WTC11 (cell line): ENCODE results near the gene VTI1A. TPM values are rescaled to one million over a fixed set of nuclear protein-coding genes. Genes with fewer than 3 reads are reported as not detected.

Experiments used
- ATAC-seq: fragments of 200-7000 bp; cut with Tn5 transposase; 2 replicates; pipeline ENCODE4 v1.10.0; 2021; ENCODE audit warnings: mild to moderate bottlenecking, moderate library complexity
- CTCF ChIA-PET: fragments of 300-600 bp; sonication (Branson Sonifier 250); formaldehyde crosslinking; loops from one replicate; lab custom pipeline; 2021; ENCODE audit warnings: antibody characterized with exemption; lab: Charles Lee
- POLR2A ChIA-PET: fragments of 350-600 bp; sonication (Branson Sonifier 250); formaldehyde crosslinking; loops from one replicate; lab custom pipeline; 2021; ENCODE audit warnings: antibody characterized with exemption; lab: Charles Lee
- DNase-seq: peaks from one replicate; pipeline ENCODE4 v3.0.0; 2021; ENCODE audit warnings: low spot score
- H3K27ac Mint-ChIP-seq: 2 replicates; pipeline ENCODE4 v1.8.0; 2021; ENCODE audit warnings: mixed read lengths
- H3K27me3 Mint-ChIP-seq: 2 replicates; pipeline ENCODE4 v1.8.0; 2021; ENCODE audit warnings: low read depth, mild to moderate bottlenecking, moderate library complexity, mixed read lengths
- H3K36me3 Mint-ChIP-seq: 2 replicates; pipeline ENCODE4 v1.8.0; 2021; ENCODE audit warnings: mixed read lengths
- H3K4me1 Mint-ChIP-seq: 2 replicates; pipeline ENCODE4 v1.8.0; 2022; ENCODE audit warnings: mixed read lengths
- H3K4me3 Mint-ChIP-seq: 2 replicates; pipeline ENCODE4 v1.8.0; 2021; ENCODE audit warnings: mild to moderate bottlenecking, moderate library complexity, mixed read lengths
- H3K9me3 Mint-ChIP-seq: 2 replicates; pipeline ENCODE4 v1.8.0; 2021; ENCODE audit warnings: mixed read lengths
- ATF1 ChIP-seq: sonication (generic); formaldehyde crosslinking; IDR thresholded peaks from 2 replicates; pipeline ENCODE4 v1.8.1; 2023; ENCODE audit warnings: mild to moderate bottlenecking, moderate library complexity, missing genetic modification reagents
- CBFB ChIP-seq: sonication (generic); formaldehyde crosslinking; IDR thresholded peaks from 2 replicates; pipeline ENCODE4 v1.8.1; 2022; ENCODE audit warnings: mild to moderate bottlenecking, low read depth, missing genetic modification reagents
- CREB1 ChIP-seq: sonication (generic); formaldehyde crosslinking; IDR thresholded peaks from 2 replicates; pipeline ENCODE4 v1.8.0; 2023; ENCODE audit warnings: mild to moderate bottlenecking, missing genetic modification reagents
- HMGA2 ChIP-seq: fragments of 250-450 bp; sonication (Bioruptor Pico); IDR thresholded peaks from 2 replicates; pipeline ENCODE4 v1.4.0; 2021; ENCODE audit warnings: mild to moderate bottlenecking, moderate library complexity
- MYBL2 ChIP-seq: sonication (generic); formaldehyde crosslinking; IDR thresholded peaks from 2 replicates; pipeline ENCODE4 v1.8.1; 2023; ENCODE audit warnings: mild to moderate bottlenecking, moderate library complexity, missing genetic modification reagents
- NFATC4 ChIP-seq: fragments of 250-450 bp; sonication (Bioruptor Pico); IDR thresholded peaks from 2 replicates; pipeline ENCODE4 v1.9.0; 2021; ENCODE audit warnings: mild to moderate bottlenecking
- NFE2L1 ChIP-seq: sonication (generic); formaldehyde crosslinking; IDR thresholded peaks from 2 replicates; pipeline ENCODE4 v1.8.1; 2023; ENCODE audit warnings: missing genetic modification reagents
- NR1H2 ChIP-seq: sonication (generic); formaldehyde crosslinking; IDR thresholded peaks from 2 replicates; pipeline ENCODE4 v1.9.0; 2021; ENCODE audit warnings: mild to moderate bottlenecking, moderate library complexity, missing genetic modification reagents
- SMAD3 ChIP-seq: sonication (generic); formaldehyde crosslinking; IDR thresholded peaks from 2 replicates; pipeline ENCODE4 v1.8.0; 2022; ENCODE audit warnings: missing genetic modification reagents, mild to moderate bottlenecking, borderline replicate concordance
- SMAD4 ChIP-seq: sonication (generic); formaldehyde crosslinking; IDR thresholded peaks from 2 replicates; pipeline ENCODE4 v1.8.0; 2022; ENCODE audit warnings: mild to moderate bottlenecking, missing genetic modification reagents
- ZBTB21 ChIP-seq: sonication (generic); formaldehyde crosslinking; IDR thresholded peaks from 2 replicates; pipeline ENCODE4 v1.8.1; 2023; ENCODE audit warnings: mild to moderate bottlenecking, missing genetic modification reagents, borderline replicate concordance
- ZNF263 ChIP-seq: sonication (generic); formaldehyde crosslinking; IDR thresholded peaks from 2 replicates; pipeline ENCODE4 v1.8.1; 2022; ENCODE audit warnings: low read depth, mild to moderate bottlenecking, moderate library complexity, missing genetic modification reagents
- ZNF396 ChIP-seq: fragments of 250-450 bp; sonication (Bioruptor Pico); IDR thresholded peaks from 2 replicates; pipeline ENCODE4 v1.8.0; 2021; ENCODE audit warnings: mild to moderate bottlenecking, moderate library complexity, borderline replicate concordance
- total RNA-seq: library from RNA; stranded (reverse); gene quantifications from 3 replicates; pipeline ENCODE4 v1.2.3, GENCODE V29; 2021
- TF ChIP-seq, protein P1 (sequence below): fragments of 200-600 bp; IDR thresholded peaks from 2 replicates; pipeline ENCODE4 v1.8.0; 2022; ENCODE audit warnings: antibody characterized with exemption
- TF ChIP-seq, protein P2 (sequence below): sonication (generic); formaldehyde crosslinking; IDR thresholded peaks from 2 replicates; pipeline ENCODE4 v1.8.0; 2023; ENCODE audit warnings: missing genetic modification reagents
- TF ChIP-seq, protein P3 (sequence below): sonication (generic); formaldehyde crosslinking; IDR thresholded peaks from 2 replicates; pipeline ENCODE4 v1.8.1; 2022; ENCODE audit warnings: mild to moderate bottlenecking, missing genetic modification reagents, moderate library complexity, borderline replicate concordance
- TF ChIP-seq, protein P4 (sequence below): sonication (generic); formaldehyde crosslinking; IDR thresholded peaks from 2 replicates; pipeline ENCODE4 v1.8.0; 2022; ENCODE audit warnings: mild to moderate bottlenecking, missing genetic modification reagents
- TF ChIP-seq, protein P5 (sequence below): sonication (generic); formaldehyde crosslinking; IDR thresholded peaks from 2 replicates; pipeline ENCODE4 v1.8.1; 2022; ENCODE audit warnings: low read depth, mild to moderate bottlenecking, moderate library complexity, missing genetic modification reagents, borderline replicate concordance
- TF ChIP-seq, protein P6 (sequence below): fragments of 250-450 bp; sonication (Bioruptor Pico); IDR thresholded peaks from 2 replicates; pipeline ENCODE4 v1.9.0; 2021; ENCODE audit warnings: mild to moderate bottlenecking

The VTI1A gene
- total RNA-seq, 1 experiment from 2014 or later: 20.1 TPM

DNA sequence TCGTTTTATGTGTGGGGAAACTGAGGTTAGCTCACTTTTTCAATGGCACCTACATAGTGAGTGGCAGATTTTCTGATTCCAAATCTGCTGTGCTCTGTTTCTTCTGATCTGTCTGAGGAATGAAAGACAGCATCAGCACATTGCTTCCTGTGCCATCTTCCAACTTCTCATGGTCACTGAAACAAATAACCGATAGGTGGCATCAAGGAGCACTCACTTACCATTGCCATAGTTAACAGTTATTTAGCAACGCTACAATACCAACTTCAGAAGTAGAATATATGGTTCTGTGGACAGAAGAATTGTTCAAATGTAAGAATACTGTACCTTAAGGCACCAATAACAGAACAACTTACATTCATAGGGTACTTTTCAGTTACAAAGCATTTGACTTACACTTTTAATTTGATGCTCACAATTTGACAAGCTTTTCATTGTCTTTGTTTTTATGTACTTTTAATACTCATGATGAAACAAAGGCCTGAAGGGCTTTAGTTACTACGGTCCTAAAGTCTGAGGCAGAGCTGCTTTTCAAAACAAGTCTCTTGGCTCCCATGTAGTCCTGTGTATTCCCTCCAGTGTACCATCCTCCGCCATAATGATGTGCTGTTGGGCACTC lies 274.2 kb downstream of the VTI1A start:
- ChIA-PET CTCF (interaction anchor here (0.6 to 1.5 kb wide), 5 partner anchors 9 to 665 kb away, joined by 3 to 4 read pairs (median 3); no protein-coding TSS in a partner anchor), POLR2A (no interaction called here)
- H3K36me3 Mint-ChIP-seq: no peaks in the 10 kb centered on the region
- no peaks in the 10 kb centered on the region for H3K27me3 Mint-ChIP-seq
- DNase-seq (no peak), ATAC-seq (peak; percentile 72)
- H3K4me1 Mint-ChIP-seq: peaks cover 76% of the 10 kb centered on the region
- H3K4me3 Mint-ChIP-seq: no peak overlapping the region
- H3K27ac Mint-ChIP-seq: no peak overlapping the region
- no peaks in the 10 kb centered on the region for H3K9me3 Mint-ChIP-seq
- TF ChIP-seq, protein P1, sequence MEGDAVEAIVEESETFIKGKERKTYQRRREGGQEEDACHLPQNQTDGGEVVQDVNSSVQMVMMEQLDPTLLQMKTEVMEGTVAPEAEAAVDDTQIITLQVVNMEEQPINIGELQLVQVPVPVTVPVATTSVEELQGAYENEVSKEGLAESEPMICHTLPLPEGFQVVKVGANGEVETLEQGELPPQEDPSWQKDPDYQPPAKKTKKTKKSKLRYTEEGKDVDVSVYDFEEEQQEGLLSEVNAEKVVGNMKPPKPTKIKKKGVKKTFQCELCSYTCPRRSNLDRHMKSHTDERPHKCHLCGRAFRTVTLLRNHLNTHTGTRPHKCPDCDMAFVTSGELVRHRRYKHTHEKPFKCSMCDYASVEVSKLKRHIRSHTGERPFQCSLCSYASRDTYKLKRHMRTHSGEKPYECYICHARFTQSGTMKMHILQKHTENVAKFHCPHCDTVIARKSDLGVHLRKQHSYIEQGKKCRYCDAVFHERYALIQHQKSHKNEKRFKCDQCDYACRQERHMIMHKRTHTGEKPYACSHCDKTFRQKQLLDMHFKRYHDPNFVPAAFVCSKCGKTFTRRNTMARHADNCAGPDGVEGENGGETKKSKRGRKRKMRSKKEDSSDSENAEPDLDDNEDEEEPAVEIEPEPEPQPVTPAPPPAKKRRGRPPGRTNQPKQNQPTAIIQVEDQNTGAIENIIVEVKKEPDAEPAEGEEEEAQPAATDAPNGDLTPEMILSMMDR: peak; percentile 56; the same call in 1 of the 2 replicates
- no peak for TF ChIP-seq MYBL2 (CRISPR knock-in tag)

DNA sequence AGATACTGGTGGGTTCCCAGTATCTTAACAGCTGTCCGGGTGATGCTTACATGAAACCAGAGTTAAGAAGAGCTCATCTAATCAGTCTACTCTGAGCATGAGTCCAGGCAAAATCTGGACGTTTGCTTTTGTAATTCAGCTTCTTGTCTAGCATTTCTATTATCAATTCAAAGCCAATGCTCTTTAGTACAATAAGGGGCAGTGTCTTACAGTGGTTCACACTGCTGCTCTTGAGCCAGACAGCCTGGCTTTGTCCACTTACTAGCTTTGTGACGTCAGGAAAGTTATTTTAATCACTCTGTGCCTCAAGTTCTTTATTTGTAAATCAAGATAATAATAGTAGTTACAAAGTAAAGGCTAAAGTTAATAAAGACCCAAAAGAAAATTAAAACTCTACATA lies 275.7 kb downstream of the VTI1A start:
- Mint-ChIP-seq H3K4me1 (peaks cover 73% of the 10 kb centered on the region), H3K27me3 (no peaks in the 10 kb centered on the region), H3K36me3 (no peaks in the 10 kb centered on the region), H3K27ac (no peak overlapping the region), H3K9me3 (no peaks in the 10 kb centered on the region), H3K4me3 (no peak overlapping the region)
- TF ChIP-seq ZNF396 (no peak), SMAD4 (CRISPR knock-in tag) (no peak), CREB1 (no peak), HMGA2 (no peak), NFE2L1 (CRISPR knock-in tag) (no peak), ZBTB21 (no peak)
- TF ChIP-seq, protein P2, sequence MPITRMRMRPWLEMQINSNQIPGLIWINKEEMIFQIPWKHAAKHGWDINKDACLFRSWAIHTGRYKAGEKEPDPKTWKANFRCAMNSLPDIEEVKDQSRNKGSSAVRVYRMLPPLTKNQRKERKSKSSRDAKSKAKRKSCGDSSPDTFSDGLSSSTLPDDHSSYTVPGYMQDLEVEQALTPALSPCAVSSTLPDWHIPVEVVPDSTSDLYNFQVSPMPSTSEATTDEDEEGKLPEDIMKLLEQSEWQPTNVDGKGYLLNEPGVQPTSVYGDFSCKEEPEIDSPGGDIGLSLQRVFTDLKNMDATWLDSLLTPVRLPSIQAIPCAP: no peak
- TF ChIP-seq, protein P3, sequence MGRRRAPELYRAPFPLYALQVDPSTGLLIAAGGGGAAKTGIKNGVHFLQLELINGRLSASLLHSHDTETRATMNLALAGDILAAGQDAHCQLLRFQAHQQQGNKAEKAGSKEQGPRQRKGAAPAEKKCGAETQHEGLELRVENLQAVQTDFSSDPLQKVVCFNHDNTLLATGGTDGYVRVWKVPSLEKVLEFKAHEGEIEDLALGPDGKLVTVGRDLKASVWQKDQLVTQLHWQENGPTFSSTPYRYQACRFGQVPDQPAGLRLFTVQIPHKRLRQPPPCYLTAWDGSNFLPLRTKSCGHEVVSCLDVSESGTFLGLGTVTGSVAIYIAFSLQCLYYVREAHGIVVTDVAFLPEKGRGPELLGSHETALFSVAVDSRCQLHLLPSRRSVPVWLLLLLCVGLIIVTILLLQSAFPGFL: no peak
- ChIA-PET POLR2A (no interaction called here), CTCF (no interaction called here)
- no peak for ATAC-seq
- no peak for DNase-seq

DNA sequence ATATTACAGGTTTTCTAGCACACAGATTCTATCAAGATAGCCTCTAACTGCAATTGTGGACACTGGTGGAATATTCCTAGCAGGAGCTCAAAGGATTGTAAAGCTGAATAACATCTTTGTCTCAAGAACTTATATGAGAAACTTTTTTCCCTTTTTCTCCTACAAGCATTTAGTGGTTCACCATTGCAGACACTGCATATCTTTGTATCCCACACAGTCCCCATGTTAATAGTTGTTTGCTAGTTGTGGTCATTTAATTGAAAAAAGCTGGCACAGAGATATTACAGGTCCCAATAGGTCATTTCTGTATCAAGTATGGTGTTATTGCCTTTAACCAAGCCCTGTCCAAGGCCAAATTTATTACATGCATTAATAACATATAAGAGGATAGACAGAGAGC lies 276.9 kb downstream of the VTI1A start:
- no peaks in the 10 kb centered on the region for H3K9me3 Mint-ChIP-seq
- no peaks in the 10 kb centered on the region for H3K36me3 Mint-ChIP-seq
- ChIA-PET CTCF (interaction anchor here (0.6 kb wide), 1 partner anchor 162 kb away, joined by 3 read pairs; no protein-coding TSS in a partner anchor), POLR2A (no interaction called here)
- peaks cover 73% of the 10 kb centered on the region for H3K4me1 Mint-ChIP-seq
- no peak for DNase-seq
- no peaks in the 10 kb centered on the region for H3K27me3 Mint-ChIP-seq
- H3K4me3 Mint-ChIP-seq: no peak overlapping the region
- H3K27ac Mint-ChIP-seq: no peak overlapping the region
- no peak for ATAC-seq
- TF ChIP-seq, protein P4, sequence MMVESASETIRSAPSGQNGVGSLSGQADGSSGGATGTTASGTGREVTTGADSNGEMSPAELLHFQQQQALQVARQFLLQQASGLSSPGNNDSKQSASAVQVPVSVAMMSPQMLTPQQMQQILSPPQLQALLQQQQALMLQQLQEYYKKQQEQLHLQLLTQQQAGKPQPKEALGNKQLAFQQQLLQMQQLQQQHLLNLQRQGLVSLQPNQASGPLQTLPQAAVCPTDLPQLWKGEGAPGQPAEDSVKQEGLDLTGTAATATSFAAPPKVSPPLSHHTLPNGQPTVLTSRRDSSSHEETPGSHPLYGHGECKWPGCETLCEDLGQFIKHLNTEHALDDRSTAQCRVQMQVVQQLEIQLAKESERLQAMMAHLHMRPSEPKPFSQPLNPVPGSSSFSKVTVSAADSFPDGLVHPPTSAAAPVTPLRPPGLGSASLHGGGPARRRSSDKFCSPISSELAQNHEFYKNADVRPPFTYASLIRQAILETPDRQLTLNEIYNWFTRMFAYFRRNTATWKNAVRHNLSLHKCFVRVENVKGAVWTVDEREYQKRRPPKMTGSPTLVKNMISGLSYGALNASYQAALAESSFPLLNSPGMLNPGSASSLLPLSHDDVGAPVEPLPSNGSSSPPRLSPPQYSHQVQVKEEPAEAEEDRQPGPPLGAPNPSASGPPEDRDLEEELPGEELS (CRISPR knock-in tag): no peak
- TF ChIP-seq, protein P5, sequence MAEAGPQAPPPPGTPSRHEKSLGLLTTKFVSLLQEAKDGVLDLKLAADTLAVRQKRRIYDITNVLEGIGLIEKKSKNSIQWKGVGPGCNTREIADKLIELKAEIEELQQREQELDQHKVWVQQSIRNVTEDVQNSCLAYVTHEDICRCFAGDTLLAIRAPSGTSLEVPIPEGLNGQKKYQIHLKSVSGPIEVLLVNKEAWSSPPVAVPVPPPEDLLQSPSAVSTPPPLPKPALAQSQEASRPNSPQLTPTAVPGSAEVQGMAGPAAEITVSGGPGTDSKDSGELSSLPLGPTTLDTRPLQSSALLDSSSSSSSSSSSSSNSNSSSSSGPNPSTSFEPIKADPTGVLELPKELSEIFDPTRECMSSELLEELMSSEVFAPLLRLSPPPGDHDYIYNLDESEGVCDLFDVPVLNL: no peak
- TF ChIP-seq NR1H2 (CRISPR knock-in tag) (no peak), MYBL2 (CRISPR knock-in tag) (no peak), ZNF263 (no peak), SMAD3 (CRISPR knock-in tag) (no peak), CBFB (no peak), ATF1 (CRISPR knock-in tag) (no peak), NFATC4 (CRISPR knock-in tag) (no peak)
- TF ChIP-seq, protein P1: no peak
- TF ChIP-seq, protein P6, sequence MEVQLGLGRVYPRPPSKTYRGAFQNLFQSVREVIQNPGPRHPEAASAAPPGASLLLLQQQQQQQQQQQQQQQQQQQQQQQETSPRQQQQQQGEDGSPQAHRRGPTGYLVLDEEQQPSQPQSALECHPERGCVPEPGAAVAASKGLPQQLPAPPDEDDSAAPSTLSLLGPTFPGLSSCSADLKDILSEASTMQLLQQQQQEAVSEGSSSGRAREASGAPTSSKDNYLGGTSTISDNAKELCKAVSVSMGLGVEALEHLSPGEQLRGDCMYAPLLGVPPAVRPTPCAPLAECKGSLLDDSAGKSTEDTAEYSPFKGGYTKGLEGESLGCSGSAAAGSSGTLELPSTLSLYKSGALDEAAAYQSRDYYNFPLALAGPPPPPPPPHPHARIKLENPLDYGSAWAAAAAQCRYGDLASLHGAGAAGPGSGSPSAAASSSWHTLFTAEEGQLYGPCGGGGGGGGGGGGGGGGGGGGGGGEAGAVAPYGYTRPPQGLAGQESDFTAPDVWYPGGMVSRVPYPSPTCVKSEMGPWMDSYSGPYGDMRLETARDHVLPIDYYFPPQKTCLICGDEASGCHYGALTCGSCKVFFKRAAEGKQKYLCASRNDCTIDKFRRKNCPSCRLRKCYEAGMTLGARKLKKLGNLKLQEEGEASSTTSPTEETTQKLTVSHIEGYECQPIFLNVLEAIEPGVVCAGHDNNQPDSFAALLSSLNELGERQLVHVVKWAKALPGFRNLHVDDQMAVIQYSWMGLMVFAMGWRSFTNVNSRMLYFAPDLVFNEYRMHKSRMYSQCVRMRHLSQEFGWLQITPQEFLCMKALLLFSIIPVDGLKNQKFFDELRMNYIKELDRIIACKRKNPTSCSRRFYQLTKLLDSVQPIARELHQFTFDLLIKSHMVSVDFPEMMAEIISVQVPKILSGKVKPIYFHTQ: no peak
